SJCRH30 (cell line): Measurements from ENCODE around the gene PUS7. TPM values are rescaled to one million over a fixed set of nuclear protein-coding genes. Genes with fewer than 3 reads are reported as not detected.
"Not testable (repeated sequence)": the region's sequence is repeated elsewhere in the genome, so short reads cannot be mapped to it uniquely, and the experiment has no call there.

Experiments used
- DNase-seq, 2 experiments: peaks; one replicate each; pipeline ENCODE4 v3.0.0-alpha.2; 2015 to 2020
- H3K27ac ChIP-seq: fragments of 250-450 bp; sonication (Bioruptor Pico); 2 replicates; pipeline ENCODE4 v1.5.1; 2020; ENCODE audit warnings: mild to moderate bottlenecking, moderate library complexity
- H3K27me3 ChIP-seq: fragments of 250-450 bp; sonication (Bioruptor Pico); 2 replicates; pipeline ENCODE4 v1.5.1; 2020; ENCODE audit warnings: mild to moderate bottlenecking, moderate library complexity
- H3K36me3 ChIP-seq: fragments of 250-450 bp; sonication (Bioruptor Pico); 2 replicates; pipeline ENCODE4 v1.5.1; 2020; ENCODE audit warnings: mild to moderate bottlenecking, moderate library complexity
- H3K4me1 ChIP-seq: fragments of 250-450 bp; sonication (Bioruptor Pico); 2 replicates; pipeline ENCODE4 v1.5.1; 2020; ENCODE audit warnings: mild to moderate bottlenecking, moderate library complexity
- H3K4me3 ChIP-seq: fragments of 250-450 bp; sonication (Bioruptor Pico); 2 replicates; pipeline ENCODE4 v1.5.1; 2020; ENCODE audit warnings: mild to moderate bottlenecking, moderate library complexity
- H3K9me3 ChIP-seq: fragments of 250-450 bp; sonication (Bioruptor Pico); replicated peaks from 2 replicates; pipeline ENCODE4 v1.5.1; 2020; ENCODE audit warnings: mild to moderate bottlenecking, moderate library complexity
- total RNA-seq: library from RNA; depleted of rRNA; stranded (reverse); fragments of >200 nt; shearing (Covaris generic); gene quantifications from 2 replicates; pipeline ENCODE4 v1.2.3, GENCODE V29; 2014

Gene PUS7
- total RNA-seq, 1 experiment from 2014 or later, result 52.3 TPM

GRCh38 chr7:105444342-105444987 is 77.6 kb downstream of the PUS7 start:
- Histone ChIP-seq H3K4me1 (peaks cover 3% of the 10 kb centered on the region), H3K9me3 (no peaks in the 10 kb centered on the region), H3K27ac (no peak overlapping the region), H3K4me3 (no peak overlapping the region), H3K27me3 (no peaks in the 10 kb centered on the region), H3K36me3 (no peaks in the 10 kb centered on the region)
- no peak for DNase-seq

- not testable (repeated sequence) for H3K36me3 ChIP-seq, H3K4me3 ChIP-seq, H3K27me3 ChIP-seq, H3K27ac ChIP-seq, H3K9me3 ChIP-seq, H3K4me1 ChIP-seq, DNase-seq
Observed at GRCh38 chr7:105442214-105442613, 79.9 kb downstream of the PUS7 start.

- H3K27me3 ChIP-seq, result no peaks in the 10 kb centered on the region
- peak; percentile 22 to 34 for DNase-seq
- H3K27ac ChIP-seq, result peak overlapping the region; percentile 21; the same call in 1 of the 2 replicates
- no peaks in the 10 kb centered on the region for H3K36me3 ChIP-seq
- peaks cover 6% of the 10 kb centered on the region for H3K4me1 ChIP-seq
- H3K4me3 ChIP-seq, result no peak overlapping the region
- H3K9me3 ChIP-seq, result no peaks in the 10 kb centered on the region
Observed at GRCh38 chr7:105439174-105439893, 82.7 kb downstream of the PUS7 start.

- H3K27ac ChIP-seq, result no peak overlapping the region
- peaks cover 6% of the 10 kb centered on the region for H3K4me1 ChIP-seq
- no peak overlapping the region for H3K4me3 ChIP-seq
- no peak for DNase-seq
- no peaks in the 10 kb centered on the region for H3K36me3 ChIP-seq
- H3K27me3 ChIP-seq, result no peaks in the 10 kb centered on the region
- H3K9me3 ChIP-seq, result no peaks in the 10 kb centered on the region
Observed at GRCh38 chr7:105438847-105439173, 83.3 kb downstream of the PUS7 start.

GRCh38 chr7:105438254-105438653 is 83.8 kb downstream of the PUS7 start:
- Histone ChIP-seq H3K27me3 (no peaks in the 10 kb centered on the region), H3K36me3 (no peaks in the 10 kb centered on the region), H3K9me3 (no peaks in the 10 kb centered on the region), H3K4me1 (peaks cover 6% of the 10 kb centered on the region), H3K4me3 (no peak overlapping the region), H3K27ac (no peak overlapping the region)
- DNase-seq, result no peak

GRCh38 chr7:105437356-105437755 is 84.7 kb downstream of the PUS7 start:
- H3K36me3 ChIP-seq, H3K4me1 ChIP-seq, DNase-seq, H3K9me3 ChIP-seq, H3K27me3 ChIP-seq, H3K27ac ChIP-seq, H3K4me3 ChIP-seq: not testable (repeated sequence)

GRCh38 chr7:105429746-105430612 is 92.1 kb downstream of the PUS7 start:
- DNase-seq, result peak; percentile 56 to 71
- H3K4me3 ChIP-seq, result no peak overlapping the region
- H3K27me3 ChIP-seq, result no peaks in the 10 kb centered on the region
- no peak overlapping the region for H3K27ac ChIP-seq
- no peaks in the 10 kb centered on the region for H3K36me3 ChIP-seq
- no peaks in the 10 kb centered on the region for H3K4me1 ChIP-seq
- no peaks in the 10 kb centered on the region for H3K9me3 ChIP-seq

- H3K4me3 ChIP-seq, result no peak overlapping the region
- no peaks in the 10 kb centered on the region for H3K9me3 ChIP-seq
- no peak for DNase-seq
- H3K27ac ChIP-seq, result no peak overlapping the region
- H3K36me3 ChIP-seq, result no peaks in the 10 kb centered on the region
- H3K27me3 ChIP-seq, result no peaks in the 10 kb centered on the region
- H3K4me1 ChIP-seq, result no peaks in the 10 kb centered on the region
Observed at GRCh38 chr7:105426606-105427146, 95.4 kb downstream of the PUS7 start.

GRCh38 chr7:105423987-105424386 is 98.1 kb downstream of the PUS7 start:
- Histone ChIP-seq H3K9me3 (no peaks in the 10 kb centered on the region), H3K4me1 (no peaks in the 10 kb centered on the region), H3K36me3 (no peaks in the 10 kb centered on the region), H3K4me3 (no peak overlapping the region), H3K27ac (no peak overlapping the region), H3K27me3 (no peaks in the 10 kb centered on the region)
- no peak for DNase-seq

- Histone ChIP-seq H3K4me3 (no peak overlapping the region), H3K27ac (no peak overlapping the region), H3K4me1 (no peaks in the 10 kb centered on the region), H3K27me3 (no peaks in the 10 kb centered on the region), H3K36me3 (no peaks in the 10 kb centered on the region), H3K9me3 (no peaks in the 10 kb centered on the region)
- peak in 1 of 2 experiments; percentile 29 for DNase-seq
Observed at GRCh38 chr7:105413887-105414437, 108.1 kb downstream of the PUS7 start.

- H3K27me3 ChIP-seq, DNase-seq, H3K4me1 ChIP-seq, H3K9me3 ChIP-seq, H3K4me3 ChIP-seq, H3K36me3 ChIP-seq, H3K27ac ChIP-seq: not testable (repeated sequence)
Observed at GRCh38 chr7:105410774-105411173, 111.3 kb downstream of the PUS7 start.

- not testable (repeated sequence) for H3K4me1 ChIP-seq, H3K27ac ChIP-seq, H3K27me3 ChIP-seq, DNase-seq, H3K4me3 ChIP-seq, H3K36me3 ChIP-seq, H3K9me3 ChIP-seq
Observed at GRCh38 chr7:105409775-105410174, 112.3 kb downstream of the PUS7 start.

GRCh38 chr7:105408791-105409410 is 113.2 kb downstream of the PUS7 start:
- Histone ChIP-seq H3K27ac (no peak overlapping the region), H3K9me3 (no peaks in the 10 kb centered on the region), H3K4me1 (peaks cover 3% of the 10 kb centered on the region; the same call in 1 of the 2 replicates), H3K4me3 (no peak overlapping the region), H3K36me3 (no peaks in the 10 kb centered on the region), H3K27me3 (no peaks in the 10 kb centered on the region)
- DNase-seq, result no peak
